Hindlimb muscle (tissue), 1 donor: ENCODE measurements around the gene LYRM1. TPM values are rescaled to one million over a fixed set of nuclear protein-coding genes. Genes with fewer than 3 reads are reported as not detected.
A peak's percentile ranks its signal among the peaks of the same experiment; 100 is the strongest.
"Not testable (repeated sequence)": the region's sequence is repeated elsewhere in the genome, so short reads cannot be mapped to it uniquely, and the experiment has no call there.

ENCODE experiments used
- DNase-seq: peaks from one replicate; pipeline ENCODE4 v3.0.0-alpha.2; 2013
- polyA plus RNA-seq: library from polyadenylated mRNA; unstranded; fragments of 120-200 nt; gene quantifications from one replicate; pipeline ENCODE4 v1.2.1, GENCODE V29; 2013; ENCODE audit not compliant: insufficient read length

LYRM1 gene, protein sequence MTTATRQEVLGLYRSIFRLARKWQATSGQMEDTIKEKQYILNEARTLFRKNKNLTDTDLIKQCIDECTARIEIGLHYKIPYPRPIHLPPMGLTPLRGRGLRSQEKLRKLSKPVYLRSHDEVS
- polyA plus RNA-seq, result 18.5 TPM

GRCh38 chr16:20900299-20901067, at the start of gene LYRM1, which contains the start of gene DCUN1D3:
Gene LYRM1 (plus strand): TSS chr16:20900771. CDS start chr16:20915556, 14,785 bp downstream.
Gene DCUN1D3 (minus strand): TSS chr16:20900358. CDS start chr16:20862538, 37,820 bp downstream.
- DNase-seq, result peak; percentile 99

- no peak for DNase-seq
These were observed 49.6 kb upstream of the LYRM1 start for GRCh38 chr16:20850981-20851380.

- DNase-seq, result peak; percentile 80
These were observed 49.0 kb upstream of the LYRM1 start for GRCh38 chr16:20851601-20852000.

DNA sequence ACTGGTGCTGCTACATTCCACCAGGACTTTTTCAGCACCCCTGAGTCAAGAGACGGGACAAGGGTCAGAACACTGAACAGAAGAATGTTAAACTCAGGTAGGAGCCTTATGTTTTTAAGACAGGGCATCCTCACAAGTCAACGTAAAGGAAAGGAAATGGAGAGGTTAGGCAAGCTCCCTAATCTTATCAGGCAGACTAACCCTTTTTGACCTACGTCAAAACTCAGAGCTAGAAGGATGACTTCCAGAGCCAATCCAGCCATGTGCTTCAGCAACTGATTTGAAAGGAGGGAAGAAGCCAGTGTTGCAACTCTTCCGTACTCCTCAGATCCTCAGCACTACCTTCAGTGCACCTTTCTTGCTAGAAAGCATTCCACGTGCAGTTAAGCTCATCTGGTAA, 47.4 kb upstream of the LYRM1 start:
- no peak for DNase-seq

- no peak for DNase-seq
These were observed 46.5 kb upstream of the LYRM1 start for GRCh38 chr16:20853981-20854620.

DNA sequence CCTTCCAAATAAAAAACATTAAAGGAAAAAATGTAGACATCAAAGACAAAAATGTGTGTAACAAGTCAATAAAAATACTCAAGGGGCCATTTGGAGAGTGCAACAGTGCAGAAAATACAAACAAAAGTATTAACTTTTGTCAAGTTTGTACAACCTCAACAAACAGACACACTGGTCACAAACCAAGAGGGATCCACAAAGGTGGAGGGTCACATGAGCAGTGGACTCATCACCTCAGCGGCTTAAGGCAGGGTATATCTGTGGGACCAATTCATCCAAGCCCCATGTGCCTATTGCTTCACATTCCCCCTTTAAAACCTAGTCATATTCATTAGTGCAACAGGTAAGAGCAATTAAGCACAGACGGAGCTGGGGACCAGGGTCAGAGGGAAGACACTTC, 45.6 kb upstream of the LYRM1 start:
- DNase-seq, result no peak

GRCh38 chr16:20857281-20857680, 43.3 kb upstream of the LYRM1 start:
- DNase-seq, result no peak

DNA sequence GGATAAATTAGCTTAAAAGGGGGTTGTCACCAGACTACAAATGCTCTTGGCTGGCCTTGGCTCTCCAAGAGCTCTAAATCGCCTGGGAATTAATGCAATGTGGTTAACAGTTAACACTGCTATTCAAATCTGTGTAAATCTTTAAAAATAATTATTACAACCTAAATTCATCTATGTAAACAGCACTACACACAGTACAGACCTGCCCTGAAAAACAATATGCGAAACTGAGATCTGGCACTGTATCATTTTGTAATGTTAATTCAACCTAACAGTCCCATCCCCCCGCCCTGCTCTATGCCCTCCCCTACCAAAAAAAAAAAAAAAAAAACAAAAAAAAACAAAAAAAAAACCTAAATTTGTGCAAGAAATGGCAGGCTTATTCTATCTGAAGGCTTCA, 41.3 kb upstream of the LYRM1 start:
- no peak for DNase-seq

DNA sequence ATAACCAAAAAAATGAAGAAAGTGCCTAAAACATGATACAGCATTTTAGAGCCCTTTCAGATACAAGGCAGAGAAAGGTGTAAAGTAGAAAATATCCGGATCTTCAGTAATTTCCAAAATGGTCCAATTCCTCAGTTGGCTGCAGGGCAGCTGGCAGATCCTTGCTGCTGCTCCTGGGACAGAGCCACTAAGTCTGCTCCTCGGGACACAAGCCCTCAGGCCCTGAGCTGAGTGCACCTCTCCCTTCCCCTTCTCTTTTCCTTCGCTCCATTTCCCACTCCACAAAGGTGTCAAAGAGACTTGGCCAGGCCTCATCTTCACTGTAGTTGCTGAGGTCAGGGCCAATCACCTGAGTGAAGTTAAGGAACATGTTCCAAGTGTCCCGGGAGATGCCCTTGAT, 40.9 kb upstream of the LYRM1 start:
- no peak for DNase-seq

DNA sequence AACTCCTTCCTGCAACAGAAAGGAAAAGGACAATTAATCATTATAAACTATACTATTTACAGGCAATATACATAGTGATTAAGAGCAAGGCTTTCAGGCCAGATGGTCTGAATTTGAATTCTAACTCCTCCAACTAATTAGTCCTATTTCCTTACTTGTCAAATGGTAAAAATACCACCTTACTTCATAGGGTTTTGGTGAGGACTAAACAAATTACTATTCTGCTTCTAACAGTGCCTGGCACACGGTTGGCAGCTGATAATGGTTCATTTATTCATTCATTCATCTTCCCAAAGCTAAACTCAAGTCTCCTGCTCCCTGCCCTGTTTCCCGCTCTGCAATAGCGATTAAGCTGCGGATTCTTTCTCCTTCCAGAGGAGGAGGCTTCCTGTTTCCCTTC, 40.2 kb upstream of the LYRM1 start:
- DNase-seq, result no peak

DNA sequence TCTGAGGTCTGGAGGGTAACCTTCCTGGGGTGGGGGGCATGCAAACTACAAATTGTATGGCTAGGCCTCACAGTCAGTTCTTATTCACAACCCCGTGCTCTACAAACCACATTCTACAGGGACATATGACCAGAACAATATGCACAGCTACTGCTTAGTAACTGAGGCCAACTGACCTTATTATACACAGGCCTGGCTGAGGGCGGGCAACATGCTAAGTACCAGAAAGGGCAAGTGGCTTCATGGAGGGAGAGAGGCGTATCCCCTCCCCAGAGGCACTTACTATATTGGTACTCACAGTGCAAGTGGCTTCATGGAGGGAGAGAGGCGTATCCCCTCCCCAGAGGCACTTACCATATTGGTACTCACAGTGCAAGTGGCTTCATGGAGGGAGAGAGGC, 39.6 kb upstream of the LYRM1 start:
- not testable (repeated sequence) for DNase-seq

DNA sequence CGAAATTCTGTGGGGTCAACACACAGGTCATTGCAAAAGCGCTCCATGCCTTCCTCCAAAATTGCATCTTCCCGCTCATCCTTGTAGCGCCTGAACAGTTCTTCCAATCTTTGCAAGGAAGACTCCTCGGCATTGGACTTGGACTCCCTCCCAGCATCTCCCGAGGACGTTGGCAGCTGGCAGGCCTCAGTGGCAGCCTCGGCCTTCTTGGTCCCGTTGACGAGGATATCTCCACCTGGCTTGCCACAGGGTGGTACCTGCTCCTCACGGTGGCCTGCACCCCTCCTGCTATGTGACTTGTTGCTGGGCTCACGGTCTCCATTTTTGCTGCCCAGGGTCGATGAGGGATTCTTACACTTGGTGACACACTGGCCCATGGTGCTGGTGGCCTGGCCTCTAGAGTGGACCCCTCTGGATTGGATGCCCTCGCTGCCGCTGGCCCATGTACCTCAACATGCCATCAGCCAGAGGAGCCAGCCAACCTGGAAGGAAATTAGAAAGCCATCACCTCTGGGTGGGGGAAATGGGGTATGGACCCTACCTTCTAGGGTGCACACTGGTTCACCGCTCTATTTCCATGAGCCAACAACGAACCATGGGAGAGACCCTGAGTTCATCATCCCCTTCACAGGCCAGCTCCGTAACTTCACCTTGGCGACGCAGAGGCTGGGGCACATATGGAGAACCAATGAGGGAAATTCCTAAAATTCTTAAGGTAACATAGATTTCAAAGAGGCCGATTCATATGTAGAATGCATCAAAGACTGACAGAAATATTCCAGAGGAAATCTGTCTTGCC, 38.2 kb upstream of the LYRM1 start:
- no peak for DNase-seq

DNA sequence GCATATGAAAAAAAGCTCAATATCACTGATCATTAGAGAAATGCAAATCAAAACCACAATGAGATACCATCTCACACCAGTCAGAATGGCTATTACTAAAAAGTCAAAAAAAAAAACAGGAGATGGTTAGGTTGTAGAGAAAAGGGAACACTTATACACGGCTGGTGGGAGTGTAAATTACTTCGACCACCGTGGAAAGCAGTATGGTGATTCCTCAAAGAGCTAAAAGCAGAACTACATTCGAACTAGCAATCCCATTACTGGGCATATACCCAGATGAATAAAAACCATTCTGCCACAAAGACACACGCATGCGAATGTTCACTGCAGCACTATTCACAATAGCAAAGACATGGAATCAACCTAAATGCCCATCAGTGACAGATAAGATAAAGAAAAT, 36.2 kb upstream of the LYRM1 start:
- DNase-seq, result not testable (repeated sequence)

DNA sequence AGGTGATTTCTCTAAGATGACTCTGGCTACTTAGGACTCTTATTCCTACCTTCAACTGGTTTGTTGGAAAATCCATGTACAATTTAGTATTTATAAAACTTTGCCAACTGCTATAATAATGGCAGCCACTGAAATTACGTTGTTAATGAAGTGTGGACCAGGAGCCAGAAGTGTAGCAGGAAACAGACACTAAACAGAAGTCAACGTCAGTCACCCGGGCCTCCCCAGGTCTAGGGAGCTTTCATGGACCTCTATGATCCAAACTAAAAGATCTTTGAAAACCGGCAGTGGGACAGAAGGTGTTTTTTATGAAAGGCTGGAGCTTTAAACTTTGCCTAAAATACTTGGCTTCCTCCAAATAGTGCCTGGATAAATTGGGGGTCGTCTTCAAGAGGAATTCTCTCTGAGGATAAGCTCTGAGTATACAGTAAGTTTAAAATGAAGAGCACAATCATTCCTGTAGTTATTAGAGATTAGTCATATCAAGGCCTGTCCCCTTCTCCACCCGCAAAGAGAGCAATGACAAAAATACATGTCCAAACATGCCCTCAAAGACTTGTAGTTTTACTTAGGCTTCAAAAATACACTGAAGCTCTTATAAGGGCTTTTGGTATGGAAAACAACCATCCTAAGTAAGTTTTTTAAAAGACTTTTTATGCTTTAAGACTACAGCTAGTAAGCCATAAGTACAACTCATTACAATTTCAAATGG, 35.0 kb upstream of the LYRM1 start:
- no peak for DNase-seq

GRCh38 chr16:20866145-20866772, 34.3 kb upstream of the LYRM1 start:
- no peak for DNase-seq

- DNase-seq, result no peak
These were observed 33.8 kb upstream of the LYRM1 start for GRCh38 chr16:20866801-20867200.

DNA sequence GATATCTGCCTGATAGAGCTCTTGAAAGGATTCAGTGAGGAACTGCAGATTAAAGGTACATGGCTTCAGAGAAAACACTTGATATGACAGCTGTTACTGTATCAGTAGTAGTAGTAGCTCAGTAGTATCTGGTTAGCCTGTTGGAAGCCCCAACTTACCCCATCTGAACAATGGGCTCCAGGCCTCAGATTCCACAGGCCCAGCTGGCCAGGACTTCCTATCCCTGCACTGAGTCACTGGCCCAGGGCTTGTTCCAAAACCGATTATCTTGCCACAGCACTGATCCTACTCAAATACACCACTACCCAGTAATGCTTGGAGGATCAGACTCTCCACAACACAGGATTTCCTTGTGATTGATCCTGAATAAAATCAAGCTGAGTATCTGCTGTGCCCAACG, 33.0 kb upstream of the LYRM1 start:
- DNase-seq, result no peak

DNA sequence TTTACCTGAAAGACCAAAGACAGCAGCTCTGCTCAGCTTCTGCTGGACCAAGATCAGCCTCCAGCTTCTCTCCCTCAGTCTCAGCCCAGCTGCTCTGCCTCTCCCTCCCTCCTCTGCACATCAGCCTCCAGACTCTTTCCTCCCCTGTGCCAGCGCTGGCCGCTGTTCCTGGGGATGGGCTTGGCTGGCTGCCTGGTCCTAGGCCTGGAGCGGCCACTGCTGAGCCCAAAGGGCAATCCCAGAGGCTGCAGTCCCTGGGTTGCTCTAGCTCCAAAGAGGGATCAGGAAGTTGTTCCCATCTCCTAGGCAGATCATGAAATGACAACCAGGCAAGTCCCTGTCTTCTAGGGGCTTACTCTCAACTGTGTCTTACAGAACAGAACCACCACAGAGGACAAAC, 31.7 kb upstream of the LYRM1 start:
- DNase-seq, result peak; percentile 45

DNA sequence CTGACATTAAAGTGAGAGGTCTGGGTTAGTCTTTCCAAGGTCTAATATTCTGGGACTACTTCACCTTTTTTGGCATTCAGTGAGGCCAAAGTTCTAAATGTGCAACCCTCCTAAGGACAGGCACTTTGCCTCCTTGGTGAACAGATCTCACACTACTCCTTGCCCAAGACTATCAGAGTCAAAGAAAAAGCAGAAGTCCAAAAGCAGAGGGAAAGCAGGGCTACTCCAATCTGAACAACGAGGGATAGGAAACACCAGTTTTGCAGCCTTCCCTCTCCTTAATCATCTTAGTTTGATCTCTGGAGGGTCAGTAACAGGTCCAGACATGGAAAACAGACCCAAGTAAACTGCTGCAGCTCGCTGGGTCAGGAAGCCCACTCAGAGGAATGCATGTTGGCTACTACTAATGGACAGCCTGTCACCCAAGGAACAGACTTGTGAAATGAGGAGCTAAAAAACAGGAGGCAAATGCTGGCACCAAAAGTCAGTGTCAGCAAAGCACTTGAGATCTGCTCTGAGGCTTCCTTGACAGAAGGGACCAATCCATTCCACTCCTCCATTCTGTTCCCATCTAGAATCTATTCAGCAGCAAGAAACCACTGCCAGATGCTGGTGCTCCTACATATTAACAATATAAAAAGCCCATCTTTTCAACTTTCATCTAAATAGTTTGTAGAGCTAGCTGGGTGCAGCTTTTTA, 30.3 kb upstream of the LYRM1 start:
- no peak for DNase-seq

GRCh38 chr16:20871258-20871657, 29.3 kb upstream of the LYRM1 start:
- DNase-seq, result no peak
